NCI-H345 (cell line): ENCODE measurements around the gene KPNA3.
"Not testable (repeated sequence)": the region's sequence is repeated elsewhere in the genome, so short reads cannot be mapped to it uniquely, and the experiment has no call there.

ENCODE experiments used
- DNase-seq: peaks from one replicate; lab custom pipeline; 2025; lab: John Stamatoyannopoulos, UW

KPNA3 gene

DNA sequence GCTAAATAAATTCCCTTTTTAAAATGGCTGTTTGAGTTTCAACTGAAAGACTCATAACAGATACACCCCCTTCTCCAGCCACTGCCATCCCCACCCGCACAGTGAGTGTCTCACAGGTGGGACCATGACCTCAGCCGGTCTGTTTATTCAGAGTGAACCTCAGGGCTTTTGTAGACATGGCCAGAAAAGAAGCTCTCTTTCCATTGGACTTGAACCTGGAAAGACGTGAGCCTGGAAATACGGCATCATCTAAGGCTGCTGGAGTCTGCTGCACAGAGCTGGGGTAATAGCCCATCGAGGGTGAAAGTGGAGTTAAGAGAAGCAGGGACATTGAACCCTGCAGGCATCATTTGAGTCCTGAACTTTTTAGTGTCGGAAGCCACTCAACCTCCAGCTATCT is 15.2 kb upstream of the KPNA3 start:
- no peak for DNase-seq

DNA sequence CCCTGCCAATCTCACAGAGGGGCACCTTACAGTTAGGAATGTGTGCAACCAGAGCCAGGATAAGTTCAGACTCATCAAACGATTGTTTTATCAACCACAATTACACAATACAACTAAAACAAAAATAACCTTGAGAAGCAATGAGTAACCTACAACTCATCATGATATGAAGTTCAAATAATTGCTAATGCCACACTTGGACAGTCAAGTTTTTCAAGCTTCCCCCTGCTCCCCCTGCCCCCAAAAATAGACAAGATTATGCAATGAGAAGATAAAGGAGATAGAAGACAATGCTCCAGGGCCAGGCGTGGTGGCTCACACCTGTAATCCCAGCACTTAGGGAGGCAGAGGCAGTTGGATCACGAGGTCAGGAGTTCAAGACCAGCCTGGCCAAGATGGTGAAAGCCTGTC is 13.6 kb upstream of the KPNA3 start:
- no peak for DNase-seq

DNA sequence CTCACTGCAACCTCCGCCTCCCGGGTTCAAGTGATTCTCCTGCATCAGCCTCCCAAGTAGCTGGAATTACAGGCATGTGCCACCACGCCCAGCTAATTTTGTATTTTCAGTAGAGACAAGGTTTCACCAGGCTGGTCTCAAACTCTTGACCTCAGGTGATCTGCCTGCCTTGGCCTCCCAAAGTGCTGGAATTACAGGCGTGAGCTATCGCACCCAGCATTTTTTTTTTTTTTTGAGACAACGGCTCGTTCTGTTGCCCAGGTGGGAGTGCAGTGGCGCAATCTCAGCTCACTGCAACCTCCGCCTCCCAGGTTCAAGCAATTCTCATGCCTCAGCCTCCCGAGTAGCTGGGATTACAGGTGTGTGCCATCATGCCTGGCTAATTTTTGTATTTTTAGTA is 10.6 kb upstream of the KPNA3 start:
- not testable (repeated sequence) for DNase-seq

DNA sequence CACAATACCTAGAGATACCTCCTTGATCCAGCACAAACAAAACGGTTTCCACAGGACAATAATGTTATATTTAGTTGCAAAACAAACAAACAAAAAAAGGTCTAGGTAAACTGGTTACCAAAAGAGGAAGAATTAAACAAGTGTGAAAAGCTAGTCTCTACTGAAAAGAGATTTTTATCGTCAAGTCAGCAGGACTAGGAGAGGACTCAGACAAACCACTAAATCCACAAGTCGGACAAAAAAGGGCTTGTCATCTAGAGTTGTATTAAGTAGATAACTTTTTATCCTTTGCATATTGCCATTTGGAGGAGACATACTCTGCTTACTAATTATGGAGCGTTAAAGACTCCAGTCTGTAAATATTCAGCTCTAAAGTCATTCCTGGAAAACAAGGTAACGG is 9.9 kb upstream of the KPNA3 start:
- no peak for DNase-seq

DNA sequence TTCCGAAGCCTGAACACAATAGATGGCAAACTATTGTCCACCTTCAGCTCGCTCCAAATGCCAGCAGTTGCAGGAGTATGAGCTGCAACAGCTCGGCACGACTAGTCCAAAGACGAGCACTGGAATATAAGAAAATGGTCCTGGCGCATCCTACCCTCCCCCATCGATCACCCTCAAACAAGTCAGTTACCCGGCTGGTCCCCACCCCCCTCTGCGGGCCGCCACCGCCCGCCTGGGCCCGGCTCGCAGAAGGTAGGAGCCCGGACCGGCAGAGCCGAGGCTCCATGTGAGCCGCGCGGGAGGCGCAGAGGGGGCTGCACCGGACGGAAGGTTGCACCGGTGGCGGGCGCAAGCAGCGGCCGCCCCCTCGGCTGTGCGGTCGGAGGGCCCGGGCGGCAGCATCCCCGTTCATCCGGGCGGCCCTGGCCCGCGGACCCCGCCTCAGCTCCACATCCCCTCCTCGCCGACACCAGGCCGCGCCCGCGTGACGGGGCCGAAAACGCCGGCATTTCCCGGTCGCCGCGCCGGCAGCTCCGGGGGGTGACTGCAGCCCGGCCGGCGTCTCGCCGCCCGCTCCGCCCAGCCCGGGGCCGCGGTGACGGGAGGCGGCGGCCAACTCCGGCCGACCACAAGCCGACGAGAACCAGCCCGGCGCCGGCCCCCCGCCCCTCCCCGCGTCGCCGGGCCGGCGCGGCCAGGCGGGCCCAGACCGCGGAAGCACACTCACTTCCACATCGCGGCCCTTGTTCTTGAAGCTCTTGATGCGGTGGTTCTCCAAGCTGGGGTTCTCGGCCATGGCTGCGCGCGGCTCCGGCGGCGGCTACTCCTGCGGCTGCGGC is 552 bp downstream of the KPNA3 start:
- DNase-seq, result peak; percentile 0

DNA sequence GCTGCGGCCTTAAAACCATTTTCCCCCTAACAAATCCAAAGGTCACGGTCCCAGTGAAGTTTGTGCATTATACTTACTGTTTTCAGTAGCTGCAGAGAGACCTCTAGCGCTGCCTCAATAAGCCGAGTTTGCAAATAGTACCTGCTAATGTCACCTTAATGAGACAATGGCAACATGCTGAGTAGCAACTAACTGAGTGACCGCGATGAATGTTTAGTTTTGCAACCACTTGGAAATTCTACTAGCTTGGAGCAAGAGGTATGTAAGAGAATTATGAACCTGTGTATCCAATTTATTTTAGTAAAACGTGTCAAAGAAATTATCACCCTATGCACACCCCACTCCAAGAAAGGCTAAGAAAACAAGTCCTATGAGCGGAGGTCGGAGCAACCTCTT is 1.2 kb downstream of the KPNA3 start:
- no peak for DNase-seq

DNA sequence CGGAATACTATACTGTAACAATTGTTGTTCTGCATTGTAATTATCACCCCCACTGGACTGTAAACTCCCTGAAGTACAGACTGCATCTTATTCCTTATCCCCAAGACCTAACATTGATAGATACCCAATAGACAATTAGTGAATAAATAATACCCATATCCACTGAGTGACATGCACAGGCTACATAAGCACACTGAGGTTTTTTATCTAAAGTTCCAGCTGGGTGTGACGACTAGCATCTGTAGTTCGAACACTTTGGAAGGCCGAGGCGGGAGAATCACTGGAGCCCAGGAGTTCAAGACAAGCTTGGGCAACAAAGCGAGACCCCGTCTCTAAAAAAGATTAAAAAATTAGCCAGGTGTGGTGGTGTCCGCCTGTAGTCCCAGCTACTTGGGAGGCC is 2.5 kb downstream of the KPNA3 start:
- DNase-seq, result no peak

DNA sequence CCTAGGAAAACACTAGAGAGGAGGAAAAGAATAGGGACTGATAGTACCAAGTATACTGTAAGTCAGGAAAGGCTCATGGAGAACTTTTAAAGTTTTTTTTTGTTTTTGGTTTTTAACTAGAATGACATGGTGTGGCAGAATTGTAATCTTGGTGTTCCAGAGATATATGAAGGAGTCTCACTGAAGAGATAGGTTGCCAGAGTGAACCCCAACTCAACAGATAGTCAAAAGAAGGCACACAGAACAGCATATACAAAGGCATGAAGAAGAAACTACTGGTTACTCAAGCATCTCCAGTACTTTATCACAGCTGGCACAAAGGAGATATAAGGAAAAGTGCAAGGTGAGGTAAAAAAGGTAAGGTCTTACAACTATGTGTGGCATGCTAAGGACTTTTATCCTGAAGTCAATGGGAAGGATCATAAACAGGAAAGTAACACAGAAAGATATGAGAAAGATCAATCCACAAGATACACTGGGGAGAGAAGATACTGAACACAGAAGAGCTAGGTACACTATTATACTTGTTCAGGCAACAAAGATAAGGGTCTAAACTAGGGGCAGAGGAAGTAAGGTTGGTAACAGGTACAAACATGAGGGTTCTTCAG is 6.0 kb downstream of the KPNA3 start:
- DNase-seq, result no peak

DNA sequence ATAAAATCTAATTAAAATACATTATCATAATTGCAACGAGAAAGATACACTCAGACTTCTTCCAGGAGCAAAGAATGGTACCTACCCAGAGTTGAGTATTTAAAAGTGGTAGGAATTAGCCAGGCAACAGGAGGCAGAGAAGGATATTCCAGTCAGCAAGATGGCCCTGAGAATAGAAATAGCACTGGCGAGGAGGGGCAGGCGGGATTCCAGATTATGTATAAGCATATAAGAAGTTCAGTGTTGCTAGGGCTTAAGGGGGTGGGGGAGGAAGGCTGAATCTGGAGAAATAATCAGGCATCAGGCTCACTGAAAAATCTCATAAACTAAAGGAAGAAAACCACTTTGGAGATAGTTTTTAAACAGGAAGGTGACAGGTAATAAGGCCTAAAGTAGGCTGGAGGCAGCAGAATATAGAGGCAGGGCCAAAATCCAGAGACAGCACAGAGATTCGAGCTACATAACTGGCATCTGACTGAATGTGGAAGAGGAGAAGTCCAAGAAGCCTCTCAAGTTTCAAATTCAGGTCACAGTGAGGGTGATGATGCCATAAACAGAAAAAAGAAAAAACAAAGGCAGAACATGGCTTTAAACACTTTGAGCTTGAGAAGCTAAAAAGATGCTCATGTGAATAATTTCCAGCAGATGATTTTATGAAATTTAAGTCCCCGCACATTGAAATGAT is 7.5 kb downstream of the KPNA3 start:
- DNase-seq, result no peak

DNA sequence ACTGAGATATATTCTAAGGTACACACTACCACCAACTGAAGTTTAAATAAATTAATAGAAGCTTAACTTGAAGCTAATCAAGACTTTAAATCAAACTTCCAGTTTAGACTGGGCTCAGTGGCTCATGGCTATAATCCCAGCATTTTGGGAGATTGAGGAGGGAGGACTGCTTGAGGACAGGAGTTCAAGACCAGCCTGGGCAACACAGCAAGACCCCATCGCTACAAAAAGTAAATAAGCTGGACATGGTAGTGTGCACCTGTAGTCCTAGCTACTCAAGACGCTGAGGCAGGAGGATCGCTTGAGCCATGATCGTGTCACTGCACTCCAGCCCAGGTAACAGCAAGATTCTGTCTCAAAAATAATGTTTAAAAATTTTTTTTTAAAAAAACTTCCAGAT is 8.6 kb downstream of the KPNA3 start:
- no peak for DNase-seq

DNA sequence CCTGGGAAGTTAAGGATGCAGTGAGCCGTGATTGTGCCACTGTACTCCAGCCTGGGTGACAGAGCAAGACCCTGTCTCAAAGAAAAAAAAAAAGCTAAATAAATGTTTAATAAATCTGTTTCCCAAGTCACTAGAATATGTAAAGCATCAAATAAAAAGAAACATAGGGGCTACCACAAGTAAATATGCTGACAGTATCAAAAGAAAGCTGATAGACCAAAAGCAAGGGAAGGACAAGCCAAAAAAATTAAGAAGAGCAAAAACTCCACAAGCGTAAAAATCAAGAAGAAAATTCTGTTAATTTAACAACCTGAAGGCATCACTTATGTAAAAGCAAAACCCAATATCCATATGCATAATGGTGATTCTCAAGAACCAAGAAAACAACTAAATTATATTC is 9.7 kb downstream of the KPNA3 start:
- no peak for DNase-seq

DNA sequence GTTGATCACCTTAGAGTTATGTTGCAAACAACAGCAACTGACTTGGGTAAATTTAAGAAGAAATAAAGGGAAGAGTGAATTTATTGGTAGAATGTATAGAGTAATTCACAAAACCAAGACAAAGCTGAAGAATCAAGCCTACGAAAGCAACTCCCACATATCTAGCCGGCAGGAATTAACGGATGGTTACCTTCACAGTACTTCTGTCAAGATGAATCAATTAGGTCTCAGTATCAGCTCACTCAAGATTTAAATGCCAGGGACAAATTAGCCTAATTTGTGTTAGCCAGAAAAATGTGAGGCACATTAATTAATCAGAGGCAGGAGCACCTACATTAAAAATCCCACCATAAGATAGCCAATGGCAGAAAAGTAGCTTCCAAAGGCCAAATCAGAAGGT is 10.7 kb downstream of the KPNA3 start:
- no peak for DNase-seq

DNA sequence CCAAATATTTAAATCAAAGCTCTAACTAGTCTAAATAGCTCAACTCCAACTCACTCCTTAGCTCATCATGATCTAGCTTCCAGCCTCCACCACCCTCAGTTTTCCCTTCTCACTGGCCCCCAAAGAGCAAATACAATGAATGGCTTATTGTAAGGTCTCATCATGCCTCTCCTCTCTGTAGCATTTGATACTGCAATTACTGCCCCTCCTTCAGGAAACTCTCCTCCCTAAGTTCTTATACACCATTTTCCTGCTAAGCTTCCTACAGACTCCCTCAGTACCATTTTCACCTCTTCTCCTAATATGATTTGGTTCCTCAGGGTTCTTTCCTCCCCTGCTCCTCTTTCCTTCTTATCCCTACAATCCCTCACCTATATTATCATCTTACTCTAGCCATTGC is 12.8 kb downstream of the KPNA3 start:
- no peak for DNase-seq

DNA sequence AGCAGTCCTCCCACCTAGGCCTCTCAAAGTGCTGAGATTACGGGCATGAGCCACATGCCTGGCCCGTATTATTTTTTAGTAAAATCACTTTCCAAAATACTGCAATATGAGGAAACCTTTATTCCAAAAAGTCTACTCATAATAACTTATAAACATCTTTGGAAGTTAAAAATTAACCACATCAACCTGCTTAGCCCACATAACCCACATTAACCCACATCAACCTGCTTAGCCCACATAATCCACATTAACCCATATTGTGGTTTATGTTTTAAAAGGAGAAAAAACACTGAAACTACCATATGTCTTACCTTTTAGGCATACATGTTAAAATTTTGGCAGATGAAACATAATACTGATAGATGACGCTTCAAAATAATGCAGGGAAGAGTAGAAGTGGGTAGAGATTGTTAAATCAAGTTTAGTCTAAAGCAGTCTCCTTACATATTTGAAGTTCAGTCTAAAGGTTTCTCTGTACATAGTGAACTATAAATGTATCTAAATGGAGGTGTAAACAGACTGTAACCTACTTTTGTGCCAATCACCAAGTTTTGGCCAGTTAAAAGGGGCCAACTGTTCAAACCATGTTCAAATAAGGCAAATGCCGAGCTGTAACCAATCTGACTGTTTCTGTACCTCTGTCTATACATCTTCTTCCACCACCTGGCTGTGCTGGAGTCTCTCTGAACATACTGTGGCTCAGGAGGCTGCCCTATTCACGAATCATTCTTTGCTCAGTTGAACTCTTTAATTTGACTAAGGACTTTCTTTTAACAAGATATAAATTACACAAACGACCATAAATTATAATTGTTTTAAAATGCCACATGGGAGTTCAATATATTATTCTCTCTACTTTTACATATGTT is 14.5 kb downstream of the KPNA3 start:
- no peak for DNase-seq

DNA sequence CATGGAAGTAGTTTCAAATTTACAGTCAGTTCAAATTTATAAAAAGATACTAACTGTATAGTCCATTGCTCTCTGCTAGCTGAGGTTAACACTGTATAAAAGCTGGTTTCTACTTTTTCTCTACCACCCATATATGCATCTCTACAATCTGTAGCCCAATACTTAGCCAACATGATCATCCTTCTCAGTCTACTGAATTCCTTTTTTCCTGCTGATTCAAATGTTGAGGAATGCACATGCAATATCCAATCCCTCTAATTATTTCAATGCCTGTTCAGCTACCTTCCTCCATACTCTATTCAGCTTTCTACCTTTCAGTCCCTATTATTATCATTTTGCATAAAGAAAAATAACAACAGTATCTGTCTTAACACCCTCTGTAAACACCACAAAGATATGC is 15.6 kb downstream of the KPNA3 start:
- no peak for DNase-seq

DNA sequence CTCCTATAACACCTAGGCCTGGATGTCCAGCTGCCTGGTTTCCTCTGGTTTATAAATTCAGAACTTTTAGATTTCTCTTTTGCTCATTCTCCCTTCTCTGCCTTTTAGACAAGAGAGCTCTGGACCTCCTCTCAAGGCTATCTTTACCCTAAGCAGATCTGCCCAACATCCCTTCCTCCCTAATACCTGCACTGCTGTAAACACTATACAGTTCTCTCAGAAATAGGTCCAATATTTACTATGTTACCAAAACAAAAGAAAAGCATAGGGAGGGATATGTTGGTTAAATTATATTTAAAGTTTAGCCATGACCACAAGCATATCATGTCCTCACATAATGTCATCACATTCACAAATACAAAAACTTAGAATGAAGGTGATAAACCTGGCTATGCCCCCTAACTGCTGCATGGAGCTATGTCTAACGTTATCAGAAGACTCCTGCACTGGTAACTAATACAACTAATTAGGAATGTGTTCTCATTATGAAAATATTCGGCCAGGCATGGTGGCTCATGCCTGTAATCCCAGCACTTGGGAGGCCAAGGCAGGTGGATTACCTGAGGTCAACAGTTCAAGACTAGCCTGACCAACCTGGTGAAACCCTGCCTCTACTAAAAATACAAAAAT is 18.0 kb downstream of the KPNA3 start:
- DNase-seq, result no peak

DNA sequence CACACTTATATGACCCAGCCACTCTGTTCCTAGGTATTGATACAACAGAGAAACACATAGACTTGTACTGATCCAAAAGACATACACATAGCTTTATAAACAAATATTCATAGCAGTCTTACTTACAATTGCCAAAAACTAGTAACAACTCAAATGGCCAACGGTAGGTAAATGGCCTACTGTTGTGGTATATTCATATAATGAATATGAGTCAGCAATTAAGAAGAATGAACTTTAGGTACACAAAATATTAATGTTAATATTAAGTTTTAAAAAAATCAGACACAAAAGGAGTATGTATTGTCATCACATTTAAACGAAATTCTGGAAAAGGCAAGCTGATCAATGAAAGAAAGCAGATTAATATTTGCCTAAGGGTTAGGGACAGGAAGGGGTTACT is 19.7 kb downstream of the KPNA3 start:
- no peak for DNase-seq

DNA sequence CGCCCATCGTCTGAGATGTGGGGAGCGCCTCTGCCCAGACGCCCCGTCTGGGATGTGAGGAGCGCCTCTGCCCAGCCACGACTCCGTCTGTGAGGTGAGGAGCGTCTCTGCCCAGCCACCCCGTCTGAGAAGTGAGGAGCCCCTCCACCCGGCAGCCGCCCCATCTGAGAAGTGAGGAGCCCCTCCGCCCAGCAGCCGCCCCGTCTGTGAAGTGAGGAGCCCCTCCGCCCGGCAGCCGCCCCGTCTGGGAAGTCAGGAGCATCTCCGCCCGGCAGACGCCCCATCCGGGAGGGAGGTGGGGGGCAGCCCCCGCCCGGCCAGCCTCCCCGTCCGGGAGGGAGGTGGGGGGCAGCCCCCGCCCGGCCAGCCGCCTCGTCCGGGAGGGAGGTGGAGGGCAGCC is 30.7 kb downstream of the KPNA3 start:
- DNase-seq, result not testable (repeated sequence)

DNA sequence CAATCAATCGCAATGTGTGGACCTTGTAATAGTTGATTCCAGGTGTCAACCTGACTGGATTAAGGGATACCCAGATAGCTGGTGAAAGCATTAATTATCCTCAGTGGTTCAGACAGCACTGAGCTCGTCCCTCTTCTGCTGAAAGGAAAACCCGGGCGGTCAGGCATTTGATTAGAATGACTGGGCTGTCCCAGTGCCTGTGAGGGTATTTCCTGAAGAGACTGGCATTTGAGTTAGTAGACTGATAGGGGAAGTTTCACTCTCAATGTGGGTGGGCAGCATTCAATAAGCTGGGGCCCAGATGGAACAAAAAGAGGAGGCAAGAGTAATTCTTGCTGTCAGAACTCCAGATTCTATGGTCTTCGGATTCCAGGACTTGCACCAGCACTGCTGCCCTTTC is 31.9 kb downstream of the KPNA3 start:
- DNase-seq, result no peak

DNA sequence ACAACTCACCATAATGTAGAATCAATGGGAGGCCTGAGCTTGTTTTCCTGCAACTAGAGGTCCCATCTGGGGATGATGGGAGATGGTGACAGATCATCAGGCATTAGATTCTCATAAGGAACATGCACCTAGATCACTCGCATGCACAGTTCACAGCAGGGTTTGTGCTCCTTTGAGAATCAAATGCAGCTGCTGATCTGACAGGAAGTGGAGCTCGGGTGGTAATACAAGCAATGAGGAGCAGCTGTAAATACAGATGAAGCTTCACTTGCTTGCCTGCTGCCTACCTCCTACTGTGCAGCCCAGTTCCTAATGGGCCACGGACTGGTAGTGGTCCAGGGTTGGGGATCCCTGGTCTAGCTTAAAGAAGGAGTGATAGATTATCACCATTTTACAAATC is 33.0 kb downstream of the KPNA3 start:
- DNase-seq, result no peak

DNA sequence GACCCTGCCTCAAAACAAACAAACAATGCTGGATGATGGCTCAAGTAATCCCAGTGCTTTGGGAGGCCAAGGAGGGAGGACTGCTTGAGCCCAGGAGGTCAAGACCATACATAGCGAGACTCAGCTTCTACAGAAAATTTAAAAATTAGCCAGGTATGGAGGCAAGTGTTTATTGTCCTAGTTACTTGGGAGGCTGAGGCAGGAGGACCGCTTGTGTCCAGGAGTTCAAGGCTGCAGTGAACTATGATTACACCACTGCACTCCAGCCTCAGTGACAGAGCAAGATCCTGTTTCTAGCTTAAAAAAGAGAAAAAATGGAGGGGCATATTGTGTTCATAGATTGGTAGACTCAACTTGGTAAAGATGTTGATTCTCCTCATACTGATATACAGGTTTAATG is 36.2 kb downstream of the KPNA3 start:
- no peak for DNase-seq

DNA sequence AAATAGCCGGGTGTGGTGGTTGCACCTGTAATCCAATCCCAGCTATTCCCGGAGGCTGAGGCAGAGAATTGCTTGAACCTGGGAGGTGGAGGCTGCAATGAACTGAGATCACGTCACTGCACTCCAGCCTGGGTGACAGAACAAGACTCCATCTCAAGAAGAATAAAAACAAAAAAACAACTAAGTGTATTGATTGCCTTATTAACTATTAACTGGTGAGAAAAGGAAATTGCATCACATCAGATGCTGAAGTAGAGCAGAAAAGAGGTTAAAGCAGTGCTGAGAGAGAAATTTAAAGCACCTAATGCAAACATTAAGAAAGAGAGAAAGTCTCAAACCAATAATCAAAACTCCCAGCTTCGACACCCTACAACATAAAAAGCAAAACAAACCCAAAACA is 38.3 kb downstream of the KPNA3 start:
- no peak for DNase-seq
